ENCODE data around the gene SAT2.
A peak's percentile ranks its signal among the peaks of the same experiment; 100 is the strongest.

Gene SAT2

DNA sequence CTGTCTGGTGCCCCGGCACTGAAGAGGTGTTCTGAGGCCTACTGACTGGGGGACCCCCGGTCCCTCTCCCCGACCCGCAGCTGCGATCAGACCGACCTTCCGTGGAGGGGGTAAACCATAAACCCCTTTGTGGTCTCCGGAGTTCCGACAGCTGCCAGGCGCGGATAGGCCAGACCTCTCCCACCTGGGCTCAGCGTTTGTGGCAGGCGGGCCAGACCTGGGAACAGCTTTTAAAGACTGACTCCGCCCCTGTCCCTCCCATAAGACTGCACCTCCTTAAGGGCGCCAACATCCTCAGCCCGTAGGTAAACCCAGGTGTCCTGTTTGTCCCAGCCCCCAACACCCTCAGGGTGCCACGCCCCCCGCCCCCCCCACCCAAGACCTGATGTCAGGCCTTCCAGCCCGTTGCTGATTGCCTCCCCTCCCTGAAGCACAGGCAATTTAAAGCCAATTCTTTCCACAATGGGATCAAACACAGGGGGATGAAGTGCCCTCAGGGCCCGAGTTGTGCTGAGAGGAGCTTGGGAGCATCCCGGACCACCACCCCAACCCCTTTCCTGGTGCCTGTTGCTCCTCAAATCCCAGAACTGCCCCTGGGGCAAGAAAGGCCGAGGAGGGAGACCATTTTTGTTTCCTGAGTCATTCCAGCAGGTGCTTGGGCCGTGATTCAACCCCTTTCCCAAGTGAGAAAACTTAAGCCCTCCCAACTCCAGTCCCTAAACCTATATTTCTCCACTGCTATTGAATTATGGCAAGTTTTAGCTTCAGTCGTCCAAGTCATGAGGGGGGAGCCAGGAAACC, 37.5 kb downstream of the SAT2 start, which contains the start of gene SOX15:
SOX15 (minus strand) TSS at position 204 of the 801 bp plus-strand sequence. CDS start 418 bp downstream, outside the sequence.
- no peak for DNase-seq

DNA sequence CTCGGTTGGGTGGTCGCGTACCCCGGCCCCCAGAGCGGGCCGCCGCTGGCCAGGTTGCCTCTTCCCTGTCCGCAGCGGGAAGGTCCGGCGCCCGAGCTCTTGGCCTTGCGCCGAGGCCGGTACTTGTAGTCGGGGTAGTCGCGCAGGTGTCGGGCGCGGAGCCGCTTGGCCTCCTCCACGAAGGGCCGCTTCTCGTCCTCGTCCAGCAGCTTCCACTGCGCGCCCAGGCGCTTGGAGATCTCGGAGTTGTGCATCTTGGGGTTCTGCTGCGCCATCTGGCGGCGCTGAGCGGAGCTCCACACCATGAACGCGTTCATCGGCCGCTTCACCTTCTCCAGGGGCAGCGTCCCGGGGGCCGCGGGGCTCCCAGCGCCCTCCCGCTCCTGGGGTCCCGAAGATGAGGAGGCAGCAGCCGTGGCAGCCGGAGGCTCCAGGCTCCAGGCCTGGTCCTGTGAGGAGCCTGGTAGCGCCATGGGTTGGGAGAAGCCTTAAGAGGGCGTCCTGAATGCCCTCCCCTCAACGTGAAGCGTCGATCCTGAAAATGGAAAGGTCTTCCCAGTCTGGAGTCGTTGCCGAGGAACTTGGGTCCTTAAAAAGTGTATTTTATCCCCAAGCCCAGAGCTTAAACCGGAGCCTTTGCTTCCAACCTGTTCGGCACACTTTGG, 38.3 kb downstream of the SAT2 start:
- no peak for DNase-seq

DNA sequence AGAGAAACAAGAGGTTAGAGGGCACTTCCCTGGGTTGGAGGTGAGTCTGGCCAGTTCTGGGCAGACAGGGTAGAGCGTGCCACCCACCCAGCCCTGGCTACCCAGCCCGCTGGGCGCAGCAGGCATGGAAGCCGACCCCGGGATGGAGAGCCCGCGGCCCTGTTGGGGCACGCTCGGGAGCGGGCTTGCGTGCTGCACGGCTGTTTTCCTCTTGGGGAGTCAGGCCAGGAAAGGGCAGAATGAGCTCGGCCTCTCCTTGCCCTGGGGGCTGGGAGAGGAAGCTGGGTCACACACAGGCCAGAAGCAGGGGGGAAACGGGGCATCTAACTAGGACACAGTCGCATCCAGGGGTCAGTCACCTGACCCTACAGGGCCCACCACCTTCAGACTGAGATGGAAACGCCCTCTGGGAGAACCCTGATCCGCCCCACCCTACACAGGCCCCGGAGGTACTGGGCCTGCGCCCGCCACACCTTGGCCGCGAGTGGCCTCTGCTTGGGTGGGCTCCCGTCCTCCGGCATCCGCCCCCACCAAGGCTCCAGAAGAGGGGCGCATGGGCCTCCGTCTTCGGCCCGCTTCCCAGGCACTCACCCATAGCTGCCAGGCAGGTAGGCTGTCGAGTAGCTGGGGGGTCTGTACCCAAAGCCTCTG, 38.9 kb downstream of the SAT2 start:
- no peak for DNase-seq

DNA sequence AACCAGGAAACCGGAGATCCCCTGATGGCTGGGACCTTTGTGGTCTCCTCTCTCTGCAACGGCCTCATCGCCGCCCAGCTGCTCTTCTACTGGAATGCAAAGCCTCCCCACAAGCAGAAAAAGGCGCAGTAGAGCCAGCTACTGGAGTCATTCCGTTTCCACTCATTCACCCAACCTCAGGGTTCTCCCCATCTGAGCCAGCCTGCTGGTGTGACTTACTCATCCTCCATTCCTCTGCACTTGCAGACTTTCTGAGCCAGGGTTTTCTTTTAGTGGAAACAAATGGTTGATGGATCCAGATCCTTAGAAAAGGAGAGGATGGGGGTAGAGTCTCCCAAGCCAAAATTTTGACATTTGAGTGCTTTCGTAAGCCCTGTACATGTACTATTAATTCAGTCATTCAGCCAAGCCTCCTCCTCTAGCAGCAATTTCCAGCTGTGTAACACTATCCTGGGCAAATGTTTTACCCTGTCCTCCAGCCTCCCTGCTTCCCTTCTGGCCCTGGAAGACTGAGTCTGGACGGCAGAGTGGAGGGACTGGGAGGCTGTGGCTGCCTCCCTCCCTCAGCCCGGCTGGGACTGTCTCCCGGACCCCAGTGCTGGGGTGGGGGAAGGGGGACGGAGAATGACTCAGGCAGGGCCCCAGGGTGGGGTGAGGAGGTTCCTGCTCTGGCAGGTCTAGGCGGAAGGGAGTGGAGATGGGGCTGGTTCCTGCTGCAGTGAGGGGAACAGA, 40.0 kb downstream of the SAT2 start:
- DNase-seq = no peak

DNA sequence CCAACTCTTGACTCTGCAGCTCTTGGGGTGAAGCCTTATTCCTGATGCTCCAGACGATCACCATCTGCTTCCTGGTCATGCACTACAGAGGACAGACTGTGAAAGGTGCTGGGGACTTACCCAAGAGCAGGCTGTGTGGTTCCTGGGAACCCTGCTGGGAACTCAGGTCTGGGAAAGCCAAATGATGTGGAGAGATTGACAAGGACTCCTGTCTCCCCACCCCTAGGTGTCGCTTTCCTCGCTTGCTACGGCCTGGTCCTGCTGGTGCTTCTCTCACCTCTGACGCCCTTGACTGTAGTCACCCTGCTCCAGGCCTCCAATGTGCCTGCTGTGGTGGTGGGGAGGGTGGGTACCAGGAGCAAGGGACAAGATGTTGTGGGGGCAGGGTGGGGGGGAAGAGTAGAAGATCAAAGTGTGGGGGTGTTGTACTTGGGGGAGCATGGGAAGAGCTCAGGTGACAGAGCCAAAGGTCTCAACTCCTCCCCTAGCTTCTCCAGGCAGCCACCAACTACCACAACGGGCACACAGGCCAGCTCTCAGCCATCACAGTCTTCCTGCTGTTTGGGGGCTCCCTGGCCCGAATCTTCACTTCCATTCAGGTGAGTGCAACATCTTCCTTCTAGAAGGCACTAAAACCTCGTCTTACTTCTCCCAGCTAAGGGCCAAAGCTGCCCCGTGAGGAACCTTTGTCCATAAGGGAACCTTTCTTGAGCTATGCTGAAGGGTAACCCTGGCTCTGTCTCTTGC, 40.8 kb downstream of the SAT2 start:
- no peak for DNase-seq

DNA sequence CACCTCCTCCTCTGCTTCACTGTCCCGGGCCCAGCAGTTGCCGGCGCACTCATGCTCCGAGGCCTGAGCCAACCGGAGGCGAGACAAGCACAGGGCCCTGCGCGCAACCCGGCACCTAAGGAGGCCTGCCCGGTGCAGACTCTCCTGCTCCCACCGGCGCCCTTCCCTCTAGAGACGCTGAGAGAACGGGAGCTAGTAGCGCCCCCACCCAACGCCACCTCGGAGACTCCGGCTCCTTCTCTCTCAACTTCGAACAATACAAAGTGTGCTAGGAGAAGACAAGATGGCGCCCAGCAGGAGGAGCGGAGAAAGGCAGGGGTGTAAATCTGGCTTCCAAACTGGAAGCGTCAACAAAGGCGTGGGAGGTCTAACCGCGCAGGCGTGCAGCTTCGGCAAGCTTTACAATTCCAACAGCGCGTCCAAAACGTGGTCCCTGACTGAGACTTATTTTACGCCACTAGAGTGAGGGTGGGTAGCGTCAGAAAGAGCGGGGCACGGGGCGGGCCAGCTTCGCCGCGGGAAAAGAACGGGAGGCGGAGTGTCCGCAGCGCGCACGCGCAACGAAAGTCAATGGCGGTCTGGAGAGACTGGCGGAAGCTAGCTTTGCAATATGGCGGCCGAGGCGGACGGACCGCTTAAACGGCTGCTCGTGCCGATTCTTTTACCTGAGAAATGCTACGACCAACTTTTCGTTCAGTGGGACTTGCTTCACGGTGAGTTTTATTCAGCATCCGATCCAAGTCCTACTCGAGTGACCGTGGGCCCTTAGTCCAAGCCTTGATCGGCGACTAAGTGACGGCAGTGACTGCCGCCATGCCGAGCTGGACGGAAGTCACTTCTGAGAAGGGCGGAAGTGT, 44.1 kb downstream of the SAT2 start, which contains the start of gene MPDU1:
MPDU1 (plus strand) TSS at position 600 of the 857 bp plus-strand sequence; CDS start at position 611, 11 bp downstream.
- DNase-seq = peak; percentile 96 to 98

DNA sequence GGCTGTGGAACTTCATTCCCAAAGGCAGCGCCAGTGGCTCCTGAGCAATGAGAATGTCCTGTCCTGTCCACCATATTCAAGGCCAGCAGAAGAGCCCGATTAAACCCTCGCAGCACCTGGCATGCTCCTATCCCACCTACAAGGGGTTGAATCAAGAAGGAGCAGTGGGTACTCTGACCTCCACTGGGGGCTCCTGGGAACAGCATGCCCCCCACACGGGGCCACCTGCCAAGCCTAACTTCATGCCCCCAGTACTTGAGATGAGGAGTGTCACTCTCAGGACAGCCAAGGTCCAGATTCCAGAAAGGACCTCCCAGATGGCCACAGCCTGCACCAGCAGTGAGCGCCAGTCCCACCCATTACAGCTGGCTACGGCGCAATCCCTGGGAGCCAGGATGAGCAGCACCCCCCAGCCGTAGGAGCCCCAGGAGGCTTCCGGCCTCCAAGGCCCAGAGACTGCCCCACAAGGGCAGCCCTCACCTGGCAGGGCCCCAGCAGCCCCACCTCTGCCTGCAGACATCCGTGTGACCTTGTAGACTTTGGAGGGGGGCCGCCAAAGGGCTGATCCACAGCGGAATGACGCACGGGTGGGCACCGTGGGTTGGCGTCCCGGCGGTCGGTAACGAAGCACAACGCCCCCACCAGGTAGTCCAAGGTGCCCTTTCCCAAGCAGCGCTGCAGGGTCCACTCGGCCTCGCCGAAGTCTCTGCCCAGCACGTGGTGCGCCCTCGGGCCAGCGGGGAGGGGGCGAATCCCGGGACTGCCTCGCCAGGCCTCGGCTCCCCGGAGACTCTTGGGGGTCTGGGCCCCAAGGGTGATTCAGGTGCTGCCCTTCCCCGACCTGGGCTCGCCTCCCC, 45.0 kb downstream of the SAT2 start:
- peak in 1 of 2 experiments; percentile 61 for DNase-seq

GRCh38 chr17:7580604-7581575, 46.7 kb downstream of the SAT2 start:
- no peak for DNase-seq

DNA sequence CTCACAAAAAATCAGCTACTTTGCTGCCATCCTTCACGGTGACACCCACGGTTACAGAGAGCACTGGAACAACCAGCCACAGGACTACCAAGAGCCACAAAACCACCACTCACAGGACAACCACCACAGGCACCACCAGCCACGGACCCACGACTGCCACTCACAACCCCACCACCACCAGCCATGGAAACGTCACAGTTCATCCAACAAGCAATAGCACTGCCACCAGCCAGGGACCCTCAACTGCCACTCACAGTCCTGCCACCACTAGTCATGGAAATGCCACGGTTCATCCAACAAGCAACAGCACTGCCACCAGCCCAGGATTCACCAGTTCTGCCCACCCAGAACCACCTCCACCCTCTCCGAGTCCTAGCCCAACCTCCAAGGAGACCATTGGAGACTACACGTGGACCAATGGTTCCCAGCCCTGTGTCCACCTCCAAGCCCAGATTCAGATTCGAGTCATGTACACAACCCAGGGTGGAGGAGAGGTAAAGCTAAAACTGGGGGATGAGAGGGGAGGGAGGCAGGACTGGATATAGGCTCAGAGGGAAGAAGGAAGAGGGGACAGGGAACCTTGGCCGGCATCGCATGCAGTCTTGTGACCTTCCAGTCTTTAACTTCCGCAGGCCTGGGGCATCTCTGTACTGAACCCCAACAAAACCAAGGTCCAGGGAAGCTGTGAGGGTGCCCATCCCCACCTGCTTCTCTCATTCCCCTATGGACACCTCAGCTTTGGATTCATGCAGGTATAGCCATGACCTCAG, 47.6 kb downstream of the SAT2 start:
- DNase-seq = no peak

DNA sequence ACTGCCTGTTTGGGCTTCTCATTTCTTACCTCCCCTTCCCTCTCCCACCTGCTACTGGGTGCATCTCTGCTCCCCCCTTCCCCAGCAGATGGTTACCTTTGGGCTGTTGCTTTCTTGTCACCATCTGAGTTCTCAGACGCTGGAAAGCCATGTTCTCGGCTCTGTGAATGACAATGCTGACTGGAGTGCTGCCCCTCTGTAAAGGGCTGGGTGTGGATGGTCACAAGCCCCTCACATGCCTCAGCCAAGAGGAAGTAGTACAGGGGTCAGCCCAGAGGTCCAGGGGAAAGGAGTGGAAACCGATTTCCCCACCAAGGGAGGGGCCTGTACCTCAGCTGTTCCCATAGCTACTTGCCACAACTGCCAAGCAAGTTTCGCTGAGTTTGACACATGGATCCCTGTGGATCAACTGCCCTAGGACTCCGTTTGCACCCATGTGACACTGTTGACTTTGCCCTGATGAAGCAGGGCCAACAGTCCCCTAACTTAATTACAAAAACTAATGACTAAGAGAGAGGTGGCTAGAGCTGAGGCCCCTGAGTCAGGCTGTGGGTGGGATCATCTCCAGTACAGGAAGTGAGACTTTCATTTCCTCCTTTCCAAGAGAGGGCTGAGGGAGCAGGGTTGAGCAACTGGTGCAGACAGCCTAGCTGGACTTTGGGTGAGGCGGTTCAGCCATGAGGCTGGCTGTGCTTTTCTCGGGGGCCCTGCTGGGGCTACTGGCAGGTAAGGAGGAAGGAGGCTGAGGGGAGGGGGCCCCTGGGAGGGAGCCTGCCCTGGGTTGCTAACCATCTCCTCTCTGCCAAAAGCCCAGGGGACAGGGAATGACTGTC, 48.4 kb downstream of the SAT2 start, which contains the start of gene CD68:
CD68 (plus strand) TSS at position 638 of the 833 bp plus-strand sequence; CDS start at position 678, 40 bp downstream.
- peak in 1 of 2 experiments; percentile 39 for DNase-seq

- no peak for DNase-seq
Measured at GRCh38 chr17:7577327-7578199, 50.1 kb downstream of the SAT2 start.

GRCh38 chr17:7576432-7576937, 51.1 kb downstream of the SAT2 start:
- no peak for DNase-seq
